ENCODE data around the gene STARD13.

The STARD13 gene

DNA sequence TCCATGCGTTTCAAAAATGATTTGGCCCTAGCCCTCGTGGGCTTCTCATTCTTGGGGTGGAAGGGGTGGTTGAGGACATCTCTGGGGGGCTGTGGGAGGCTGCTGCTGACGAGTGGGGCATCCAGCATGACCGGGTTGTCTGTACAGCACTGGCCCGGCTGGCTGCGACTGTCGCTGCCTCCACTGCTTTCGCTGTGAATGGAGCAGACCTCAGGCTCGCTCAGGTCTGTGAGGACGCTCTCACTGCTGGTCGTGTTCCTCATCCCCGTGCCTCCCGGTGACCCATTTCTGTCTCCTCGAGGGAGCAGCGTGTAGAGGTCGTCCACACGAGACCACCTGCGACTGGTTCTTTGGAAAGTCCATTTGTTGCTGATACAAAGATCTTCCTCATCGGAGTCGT lies 155.7 kb downstream of the STARD13 start:
- Histone ChIP-seq H4K8ac (ENCODE audit: low read length) (no peak overlapping the region), H3K9me3 (ENCODE audit: control insufficient read depth, low read length) (no peaks in the 10 kb centered on the region), H3K27ac (ENCODE audit: low read length, poor library complexity, severe bottlenecking) (no peak overlapping the region), H3K23ac (ENCODE audit: low read length in 2 of 2) (no peak overlapping the region), H3K4ac (ENCODE audit: low read depth in 1 of 2, low read length in 2 of 2) (no peak overlapping the region), H3K4me1 (ENCODE audit: control insufficient read depth, insufficient read depth, low read depth, low read length) (peaks cover 10% of the 10 kb centered on the region), H2BK120ac (ENCODE audit: low read depth, low read length) (no peak overlapping the region), H2AK5ac (ENCODE audit: low read length, severe bottlenecking) (no peak overlapping the region), H2BK5ac (ENCODE audit: low read depth, low read length, poor library complexity, severe bottlenecking) (no peak overlapping the region), H3K18ac (ENCODE audit: low read depth in 1 of 2, low read length in 2 of 2) (no peak overlapping the region), H4K91ac (ENCODE audit: low read length) (no peak overlapping the region), H3K9ac (ENCODE audit: low read length) (no peak overlapping the region), H2BK12ac (ENCODE audit: low read length in 2 of 2) (no peak overlapping the region), H3K79me1 (replicated peaks; ENCODE audit: low read length, poor library complexity, severe bottlenecking) (peaks cover 22% of the 10 kb centered on the region), H3K14ac (ENCODE audit: low read length in 2 of 2) (no peak overlapping the region), H3K27me3 (ENCODE audit: control insufficient read depth in 1 of 2, insufficient read depth in 1 of 2, low read length in 2 of 2) (no peaks in the 10 kb centered on the region), H3K36me3 (ENCODE audit: control insufficient read depth in 1 of 2, insufficient read depth in 2 of 2, low read depth in 1 of 2, low read length in 2 of 2) (peaks cover 22 to 47% of the 10 kb centered on the region in 2 experiments), H3K4me3 (ENCODE audit: insufficient read depth in 1 of 2, low read depth in 1 of 2, low read length in 2 of 2) (no peak overlapping the region), H3K4me2 (ENCODE audit: low read length, poor library complexity, severe bottlenecking) (no peak overlapping the region), H2AFZ (ENCODE audit: low read depth, low read length) (no peak overlapping the region), H2BK15ac (ENCODE audit: low read depth, poor library complexity, severe bottlenecking) (no peak overlapping the region)
- no peak for DNase-seq
- WGBS, result 97% methylated on average over 20 of the region's 20 CpGs

DNA sequence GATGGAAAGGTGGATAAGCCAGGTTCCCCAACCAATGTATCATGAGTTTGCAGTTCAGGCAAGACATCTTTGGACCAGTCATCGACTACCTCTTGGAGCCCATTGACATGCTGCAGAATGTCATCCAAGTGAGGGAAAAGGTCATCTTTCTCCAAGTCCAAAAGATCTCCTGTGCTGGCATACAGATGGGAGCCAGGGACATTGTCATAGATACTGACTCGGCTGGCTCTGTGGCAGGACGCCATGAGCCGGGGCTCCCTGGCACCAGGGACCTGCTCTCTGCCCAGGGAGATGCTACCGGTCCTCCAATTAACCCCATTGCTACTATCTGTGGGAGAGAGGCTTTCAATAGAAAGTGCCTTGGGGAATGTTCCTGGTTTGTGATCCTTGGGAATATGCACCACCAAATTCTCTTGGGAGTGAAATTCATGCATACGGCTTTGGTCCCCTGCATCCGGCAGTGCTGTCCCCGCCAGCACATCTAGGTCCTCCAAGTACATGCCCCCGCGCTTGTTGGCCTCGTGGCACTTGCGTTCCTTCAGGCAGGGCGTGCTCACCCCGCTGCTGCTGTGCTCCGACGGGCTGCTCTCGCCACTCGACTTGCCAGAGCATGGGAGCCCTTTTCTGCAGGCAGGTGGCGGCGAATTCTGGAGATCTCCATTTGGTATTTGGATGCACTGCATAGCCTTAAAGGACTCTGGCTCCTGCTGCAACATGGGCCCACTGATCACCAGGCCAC lies 156.3 kb downstream of the STARD13 start:
- Histone ChIP-seq H3K4me3 (ENCODE audit: insufficient read depth in 1 of 2, low read depth in 1 of 2, low read length in 2 of 2) (no peak overlapping the region), H2AK5ac (ENCODE audit: low read length, severe bottlenecking) (no peak overlapping the region), H3K18ac (ENCODE audit: low read depth in 1 of 2, low read length in 2 of 2) (peak overlapping the region in 1 of 2 experiments; percentile 54), H3K4me2 (ENCODE audit: low read length, poor library complexity, severe bottlenecking) (no peak overlapping the region), H2BK12ac (ENCODE audit: low read length in 2 of 2) (no peak overlapping the region), H2BK120ac (ENCODE audit: low read depth, low read length) (no peak overlapping the region), H2AFZ (ENCODE audit: low read depth, low read length) (no peak overlapping the region), H3K79me1 (replicated peaks; ENCODE audit: low read length, poor library complexity, severe bottlenecking) (peaks cover 20% of the 10 kb centered on the region), H2BK5ac (ENCODE audit: low read depth, low read length, poor library complexity, severe bottlenecking) (no peak overlapping the region), H3K36me3 (ENCODE audit: control insufficient read depth in 1 of 2, insufficient read depth in 2 of 2, low read depth in 1 of 2, low read length in 2 of 2) (peaks cover 22 to 46% of the 10 kb centered on the region in 2 experiments), H3K14ac (ENCODE audit: low read length in 2 of 2) (no peak overlapping the region), H3K23ac (ENCODE audit: low read length in 2 of 2) (no peak overlapping the region), H3K27ac (ENCODE audit: low read length, poor library complexity, severe bottlenecking) (no peak overlapping the region), H3K4ac (ENCODE audit: low read depth in 1 of 2, low read length in 2 of 2) (no peak overlapping the region), H3K9ac (ENCODE audit: low read length) (no peak overlapping the region), H4K91ac (ENCODE audit: low read length) (peak overlapping the region; percentile 48), H2BK15ac (ENCODE audit: low read depth, poor library complexity, severe bottlenecking) (no peak overlapping the region), H3K4me1 (ENCODE audit: control insufficient read depth, insufficient read depth, low read depth, low read length) (peaks cover 10% of the 10 kb centered on the region), H3K9me3 (ENCODE audit: control insufficient read depth, low read length) (no peaks in the 10 kb centered on the region), H4K8ac (ENCODE audit: low read length) (no peak overlapping the region), H3K27me3 (ENCODE audit: control insufficient read depth in 1 of 2, insufficient read depth in 1 of 2, low read length in 2 of 2) (no peaks in the 10 kb centered on the region)
- no peak for DNase-seq
- WGBS, result 98% methylated on average over 20 of the region's 20 CpGs

DNA sequence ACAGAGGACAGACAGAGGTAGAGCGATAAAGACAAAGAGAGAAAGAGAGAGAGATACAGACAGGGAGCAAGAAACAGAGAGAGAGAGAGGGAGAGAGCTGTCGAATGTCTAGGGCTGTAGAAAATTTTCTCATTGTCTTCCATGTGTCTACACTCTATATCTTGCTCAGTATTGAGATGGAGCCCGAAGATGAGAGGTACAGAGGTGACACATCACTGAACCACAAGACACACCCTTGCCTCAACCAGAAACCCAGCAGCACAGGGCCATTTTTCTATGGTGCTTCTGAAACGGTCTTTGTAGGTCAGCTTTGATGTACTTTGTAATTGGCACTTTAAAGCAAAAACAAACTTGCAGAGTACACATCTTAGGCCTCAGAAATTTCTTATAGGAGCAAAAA lies 157.4 kb downstream of the STARD13 start:
- Histone ChIP-seq H3K4me3 (ENCODE audit: insufficient read depth in 1 of 2, low read depth in 1 of 2, low read length in 2 of 2) (no peak overlapping the region), H3K9me3 (ENCODE audit: control insufficient read depth, low read length) (no peaks in the 10 kb centered on the region), H3K4me2 (ENCODE audit: low read length, poor library complexity, severe bottlenecking) (no peak overlapping the region), H2AFZ (ENCODE audit: low read depth, low read length) (no peak overlapping the region), H3K14ac (ENCODE audit: low read length in 2 of 2) (no peak overlapping the region), H3K36me3 (ENCODE audit: control insufficient read depth in 1 of 2, insufficient read depth in 2 of 2, low read depth in 1 of 2, low read length in 2 of 2) (peaks cover 30 to 56% of the 10 kb centered on the region in 2 experiments), H2BK120ac (ENCODE audit: low read depth, low read length) (no peak overlapping the region), H3K23ac (ENCODE audit: low read length in 2 of 2) (no peak overlapping the region), H3K79me1 (replicated peaks; ENCODE audit: low read length, poor library complexity, severe bottlenecking) (peaks cover 25% of the 10 kb centered on the region), H2BK15ac (ENCODE audit: low read depth, poor library complexity, severe bottlenecking) (no peak overlapping the region), H3K9ac (ENCODE audit: low read length) (no peak overlapping the region), H2BK5ac (ENCODE audit: low read depth, low read length, poor library complexity, severe bottlenecking) (no peak overlapping the region), H3K27me3 (ENCODE audit: control insufficient read depth in 1 of 2, insufficient read depth in 1 of 2, low read length in 2 of 2) (no peaks in the 10 kb centered on the region), H3K4ac (ENCODE audit: low read depth in 1 of 2, low read length in 2 of 2) (no peak overlapping the region), H3K27ac (ENCODE audit: low read length, poor library complexity, severe bottlenecking) (no peak overlapping the region), H2BK12ac (ENCODE audit: low read length in 2 of 2) (no peak overlapping the region), H3K18ac (ENCODE audit: low read depth in 1 of 2, low read length in 2 of 2) (no peak overlapping the region), H2AK5ac (ENCODE audit: low read length, severe bottlenecking) (no peak overlapping the region), H3K4me1 (ENCODE audit: control insufficient read depth, insufficient read depth, low read depth, low read length) (peaks cover 10% of the 10 kb centered on the region), H4K91ac (ENCODE audit: low read length) (no peak overlapping the region), H4K8ac (ENCODE audit: low read length) (no peak overlapping the region)
- 96% methylated on average over 1 of the region's 4 CpGs for WGBS
- DNase-seq, result no peak

DNA sequence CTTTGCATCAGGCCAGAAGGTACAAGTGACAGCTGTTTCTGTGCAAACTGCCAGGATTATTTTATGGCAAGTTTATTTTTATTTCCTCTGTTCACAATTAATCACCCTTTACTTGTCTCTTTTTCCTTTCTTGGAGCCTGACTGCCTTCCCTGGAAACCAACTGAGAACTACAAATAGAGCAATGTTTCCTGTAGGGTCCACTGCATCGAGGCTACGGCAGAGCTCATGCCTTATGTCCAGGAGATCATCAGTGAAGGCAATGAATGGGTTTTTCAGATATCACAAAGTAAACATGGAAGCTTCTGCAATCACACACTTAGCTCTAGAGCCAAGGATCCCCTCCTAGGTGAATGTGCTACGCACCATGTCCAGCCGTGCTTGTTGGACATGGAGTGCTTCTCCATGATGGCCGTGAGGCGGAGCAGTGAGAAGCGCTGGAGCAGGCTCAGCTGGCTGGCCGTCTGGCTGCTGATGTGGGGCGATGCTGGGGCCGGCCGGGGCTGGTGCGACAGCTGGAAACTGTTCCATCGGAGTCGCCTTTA lies 158.5 kb downstream of the STARD13 start:
- Histone ChIP-seq H2BK5ac (ENCODE audit: low read depth, low read length, poor library complexity, severe bottlenecking) (no peak overlapping the region), H2BK120ac (ENCODE audit: low read depth, low read length) (no peak overlapping the region), H3K18ac (ENCODE audit: low read depth in 1 of 2, low read length in 2 of 2) (peak overlapping the region in 1 of 2 experiments; percentile 84), H3K27me3 (ENCODE audit: control insufficient read depth in 1 of 2, insufficient read depth in 1 of 2, low read length in 2 of 2) (no peaks in the 10 kb centered on the region), H3K27ac (ENCODE audit: low read length, poor library complexity, severe bottlenecking) (peak overlapping the region; percentile 67), H3K4me2 (ENCODE audit: low read length, poor library complexity, severe bottlenecking) (no peak overlapping the region), H2BK12ac (ENCODE audit: low read length in 2 of 2) (no peak overlapping the region), H3K4me1 (ENCODE audit: control insufficient read depth, insufficient read depth, low read depth, low read length) (peaks cover 10% of the 10 kb centered on the region), H3K79me1 (replicated peaks; ENCODE audit: low read length, poor library complexity, severe bottlenecking) (peaks cover 27% of the 10 kb centered on the region), H3K9me3 (ENCODE audit: control insufficient read depth, low read length) (no peaks in the 10 kb centered on the region), H3K9ac (ENCODE audit: low read length) (no peak overlapping the region), H3K14ac (ENCODE audit: low read length in 2 of 2) (peak overlapping the region in 1 of 2 experiments; percentile 86), H2AK5ac (ENCODE audit: low read length, severe bottlenecking) (peak overlapping the region; percentile 42), H3K4ac (ENCODE audit: low read depth in 1 of 2, low read length in 2 of 2) (no peak overlapping the region), H2BK15ac (ENCODE audit: low read depth, poor library complexity, severe bottlenecking) (no peak overlapping the region), H3K36me3 (ENCODE audit: control insufficient read depth in 1 of 2, insufficient read depth in 2 of 2, low read depth in 1 of 2, low read length in 2 of 2) (peaks cover 33 to 61% of the 10 kb centered on the region in 2 experiments), H2AFZ (ENCODE audit: low read depth, low read length) (no peak overlapping the region), H4K91ac (ENCODE audit: low read length) (peak overlapping the region; percentile 14), H3K4me3 (ENCODE audit: insufficient read depth in 1 of 2, low read depth in 1 of 2, low read length in 2 of 2) (no peak overlapping the region), H4K8ac (ENCODE audit: low read length) (no peak overlapping the region), H3K23ac (ENCODE audit: low read length in 2 of 2) (no peak overlapping the region)
- 80% methylated on average over 14 of the region's 14 CpGs for WGBS
- peak; percentile 47 for DNase-seq
